Pancreas (tissue), 10 donors: Measurements from ENCODE around the gene FTCD. TPM values are rescaled to one million over a fixed set of nuclear protein-coding genes. Genes with fewer than 3 reads are reported as not detected.

Experiments used
- ATAC-seq, 4 donors: fragments of 200-7000 bp; cut with Tn5 transposase; one replicate each; pipeline versions ENCODE4 v1.8.0 to v1.9.1; 2020; ENCODE audit warnings: mild to moderate bottlenecking in 4 of 4, moderate library complexity in 4 of 4
- DNase-seq, 6 donors: peaks; one replicate each; pipeline ENCODE4 v3.0.0-alpha.2; 2020
- FAIRE-seq: peaks from 2 replicates; lab custom pipeline; 2012; peaks lifted over from hg19 to GRCh38; lab: Jason Lieb, UNC
- H3K27ac ChIP-seq, 4 donors: fragments of 200-600 bp; sonication (generic); 1 replicate in 3 of 4; 2 replicates in 1 of 4; pipeline versions ENCODE4 v1.5.0 to v1.8.0; 2020
- H3K27me3 ChIP-seq, 4 donors: fragments of 200-600 bp; one replicate each; pipeline ENCODE4 v1.8.0; 2021
- H3K36me3 ChIP-seq, 3 donors: fragments of 200-600 bp; sonication (generic) in 1 of 3; one replicate each; pipeline versions ENCODE4 v1.5.0 to v1.8.0; 2020 to 2021
- H3K4me1 ChIP-seq, 3 donors: fragments of 200-600 bp; one replicate each; pipeline ENCODE4 v1.8.0; 2021
- H3K4me3 ChIP-seq, 4 donors: fragments of 200-600 bp; sonication (generic) in 2 of 4; one replicate each; pipeline versions ENCODE4 v1.5.0 to v1.8.0; 2020 to 2021
- H3K9me3 ChIP-seq, 4 donors: fragments of 200-600 bp; one replicate each; pipeline ENCODE4 v1.8.0; 2021
- WGBS, 2 donors: extraction: QIAGEN DNeasy Blood & Tissue Kit; methylation state at CpG; one replicate each; pipeline ENCODE4 v1.1.7; 2013; 5-methylcytosine and 5-hydroxymethylcytosine counted together
- intact Hi-C, 3 donors: fragments of 100-400 bp; cut with DNase I; formaldehyde crosslinking; loops; one replicate each; pipeline versions ENCODE4 v1.11.1 to v1.14.2; 2022
- polyA plus RNA-seq, 2 donors: library from polyadenylated mRNA; stranded (reverse); fragments of 200-250 nt; gene quantifications; one replicate each; pipeline ENCODE4 v1.2.3, GENCODE V29; 2013
- total RNA-seq, 6 donors: library from RNA; stranded (reverse); fragmentation: NEBNext Ultra II Directional in 4 of 6; extraction: Animal tissue kit (Norgen Biotek cat#: 25700) in 4 of 6; gene quantifications; one replicate each; pipeline versions ENCODE4 v1.2.1 to v1.2.4, GENCODE V29; 2021 to 2023
- TF ChIP-seq, protein P1 (sequence below), 4 donors: fragments of 200-600 bp; sonication (generic) in 3 of 4; IDR thresholded peaks; one replicate each; pipeline versions ENCODE4 v1.5.0 to v1.8.0; 2021; ENCODE audit warnings: antibody characterized with exemption in 4 of 4
- donor health status: healthy with polysubstance abuse.
- donor health status: DM: no; HTN: no; CAD: no; lungs with moderate emphysema.
- donor health status: DM: no; HTN: no; CAD: no.
- donor health status: control.
- donor health status: control.
- donor health status: Bipolar disorder and iron deficiency.
- donor health status: DM: yes; HTN: yes; CAD: no.
- donor health status: DM: no; HTN: no; CAD: no.
- donor health status: DM: no; HTN: no; CAD: no.
- donor health status: DM: yes; HTN: yes; CAD: no.

Gene FTCD
- total and polyA plus RNA-seq, 8 donors = 0.31 to 14.0 (median 0.54) TPM

DNA sequence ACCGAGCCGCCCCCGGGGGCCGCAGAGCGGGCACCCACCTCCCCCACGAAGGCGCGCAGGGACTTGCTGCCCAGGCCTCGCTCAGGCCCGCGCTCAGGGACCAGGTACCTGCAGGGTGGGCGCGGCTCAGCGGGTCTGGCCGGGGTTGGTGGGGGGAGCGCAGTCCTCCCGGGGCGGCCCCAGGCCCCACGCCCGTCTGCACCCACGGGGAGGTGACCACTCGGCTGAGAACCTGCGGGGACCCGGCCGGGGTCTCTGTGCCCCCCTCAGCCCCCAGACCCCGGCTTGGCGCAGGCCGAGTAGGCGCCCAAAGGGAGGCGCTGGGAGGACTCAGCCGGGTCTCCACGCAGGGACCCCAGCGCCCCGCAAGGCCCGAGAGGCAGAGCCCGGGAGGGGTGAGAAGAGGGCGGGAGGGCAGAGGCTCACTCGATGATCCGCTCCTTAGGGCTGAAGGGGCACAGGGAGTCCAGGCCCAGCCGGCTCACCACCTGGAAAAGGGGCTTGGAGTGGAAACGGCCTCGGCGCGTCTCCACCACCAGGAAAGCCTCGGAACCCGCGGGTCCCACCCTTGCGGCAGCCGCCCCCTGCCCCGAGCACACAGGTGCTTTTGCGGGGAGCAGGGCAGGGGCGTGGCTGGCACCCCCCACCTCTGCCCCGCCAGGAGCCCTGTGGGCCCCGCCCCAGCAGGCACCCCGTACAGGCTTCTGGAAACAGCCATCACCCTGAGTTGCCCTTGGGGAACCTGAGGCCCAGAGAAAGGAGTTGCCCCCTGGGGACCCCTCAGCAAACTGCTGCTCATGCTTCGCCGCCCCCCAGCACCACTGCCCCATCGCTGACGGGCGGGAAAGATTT, 9.3 kb downstream of the FTCD start:
- ATAC-seq = no peak
- Histone ChIP-seq H3K4me3 (no peak overlapping the region), H3K9me3 (no peaks in the 10 kb centered on the region), H3K27ac (no peak overlapping the region), H3K36me3 (no peaks in the 10 kb centered on the region), H3K4me1 (no peaks in the 10 kb centered on the region), H3K27me3 (no peaks in the 10 kb centered on the region)
- FAIRE-seq = no peak
- TF ChIP-seq, protein P1, sequence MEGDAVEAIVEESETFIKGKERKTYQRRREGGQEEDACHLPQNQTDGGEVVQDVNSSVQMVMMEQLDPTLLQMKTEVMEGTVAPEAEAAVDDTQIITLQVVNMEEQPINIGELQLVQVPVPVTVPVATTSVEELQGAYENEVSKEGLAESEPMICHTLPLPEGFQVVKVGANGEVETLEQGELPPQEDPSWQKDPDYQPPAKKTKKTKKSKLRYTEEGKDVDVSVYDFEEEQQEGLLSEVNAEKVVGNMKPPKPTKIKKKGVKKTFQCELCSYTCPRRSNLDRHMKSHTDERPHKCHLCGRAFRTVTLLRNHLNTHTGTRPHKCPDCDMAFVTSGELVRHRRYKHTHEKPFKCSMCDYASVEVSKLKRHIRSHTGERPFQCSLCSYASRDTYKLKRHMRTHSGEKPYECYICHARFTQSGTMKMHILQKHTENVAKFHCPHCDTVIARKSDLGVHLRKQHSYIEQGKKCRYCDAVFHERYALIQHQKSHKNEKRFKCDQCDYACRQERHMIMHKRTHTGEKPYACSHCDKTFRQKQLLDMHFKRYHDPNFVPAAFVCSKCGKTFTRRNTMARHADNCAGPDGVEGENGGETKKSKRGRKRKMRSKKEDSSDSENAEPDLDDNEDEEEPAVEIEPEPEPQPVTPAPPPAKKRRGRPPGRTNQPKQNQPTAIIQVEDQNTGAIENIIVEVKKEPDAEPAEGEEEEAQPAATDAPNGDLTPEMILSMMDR (IDR thresholded peaks at IDR 0.05) = no peak
- intact Hi-C loops = no loop called here
- DNase-seq = peak in 3 of 6 donors; percentile 27 to 74 (median 55)
- 80 to 89% methylated on average over 50 to 60 of the region's 60 CpGs for WGBS, 2 donors

DNA sequence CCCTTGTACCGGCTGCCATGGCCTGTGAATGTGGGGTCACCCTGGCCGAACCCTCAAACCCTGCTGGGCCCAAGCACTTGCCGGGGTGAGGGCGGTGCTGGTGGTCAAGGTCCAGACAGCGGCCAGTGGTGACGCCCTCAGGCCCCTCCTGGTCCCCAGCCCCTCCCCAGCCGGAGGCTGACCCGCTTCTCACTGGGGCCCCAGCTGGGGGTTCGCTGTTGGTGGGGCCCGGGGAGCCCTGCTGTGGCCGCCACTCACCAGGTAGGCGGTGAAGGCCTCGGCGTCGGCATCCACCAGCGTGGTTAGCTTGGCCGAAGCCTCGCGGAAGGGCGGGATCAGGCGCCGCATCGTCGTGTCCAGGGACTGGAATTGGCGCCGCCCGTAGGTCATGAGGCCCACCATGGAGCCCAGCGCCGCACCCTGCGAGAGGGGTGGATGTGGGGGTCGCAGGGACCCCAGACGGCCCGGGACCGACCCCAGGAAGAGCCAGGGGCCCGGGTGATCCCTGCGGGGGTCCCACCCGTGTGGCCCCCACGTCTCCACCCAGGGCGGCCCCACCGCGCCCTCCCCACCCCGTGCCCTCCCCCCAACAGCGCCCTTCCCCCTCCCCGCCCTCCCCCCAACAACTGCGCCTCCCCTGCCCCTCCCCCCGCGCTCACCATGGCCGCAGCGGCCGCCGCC, 10.1 kb downstream of the FTCD start:
- DNase-seq (peak in 3 of 6 donors; percentile 43 to 77 (median 58)), FAIRE-seq (no peak)

DNA sequence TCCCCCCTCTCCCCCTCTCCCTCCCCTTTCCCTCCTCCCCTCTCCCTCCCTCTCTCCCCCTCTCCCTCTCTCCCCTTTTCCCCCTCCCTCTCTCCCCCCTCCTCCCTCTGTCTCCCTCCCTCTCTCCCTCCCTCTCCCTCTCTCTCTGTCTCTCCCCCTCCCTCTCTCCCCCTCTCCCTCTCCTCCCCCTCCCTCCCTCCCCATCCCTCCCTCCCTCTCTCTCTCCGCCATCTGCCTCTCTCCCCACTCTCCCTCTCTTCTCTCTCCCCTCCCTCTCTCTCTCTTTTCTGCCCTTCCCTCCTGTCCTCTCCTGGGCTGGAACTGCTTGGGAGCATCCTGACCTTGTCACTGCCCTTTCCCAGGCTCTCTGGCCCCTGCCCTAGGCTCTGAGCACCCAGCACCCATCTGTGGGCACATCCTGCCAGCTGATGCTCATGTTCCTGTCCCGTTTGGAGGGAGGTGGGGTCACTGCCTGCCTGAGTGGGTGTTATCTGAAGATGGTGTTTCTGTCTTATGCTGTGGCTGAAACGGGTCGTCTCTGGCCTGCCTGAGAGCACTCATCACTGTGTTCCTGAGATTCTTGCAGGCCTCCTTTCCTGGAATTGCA, 10.8 kb downstream of the FTCD start:
- Histone ChIP-seq H3K4me1 (no peaks in the 10 kb centered on the region), H3K9me3 (no peaks in the 10 kb centered on the region), H3K27me3 (no peaks in the 10 kb centered on the region), H3K27ac (no peak overlapping the region), H3K4me3 (no peak overlapping the region), H3K36me3 (no peaks in the 10 kb centered on the region)
- DNase-seq (peak in 3 of 6 donors; percentile 11 to 38 (median 37)), ATAC-seq (no peak), FAIRE-seq (no peak)
- intact Hi-C loops = no loop called here
- TF ChIP-seq, protein P1 (IDR thresholded peaks at IDR 0.05) = no peak
- WGBS, 2 donors = 45 to 66% methylated on average over 4 of the region's 4 CpGs

More for the DNA sequence above, 10.1 kb downstream of the FTCD start:
- WGBS, 2 donors = 81 to 92% methylated on average over 29 to 50 of the region's 51 CpGs
- Histone ChIP-seq H3K4me1 (no peaks in the 10 kb centered on the region), H3K27me3 (no peaks in the 10 kb centered on the region), H3K36me3 (no peaks in the 10 kb centered on the region), H3K9me3 (no peaks in the 10 kb centered on the region), H3K27ac (no peak overlapping the region), H3K4me3 (no peak overlapping the region)
- no peak for ATAC-seq
- TF ChIP-seq, protein P1 (IDR thresholded peaks at IDR 0.05) = no peak
- intact Hi-C loops = no loop called here

DNA sequence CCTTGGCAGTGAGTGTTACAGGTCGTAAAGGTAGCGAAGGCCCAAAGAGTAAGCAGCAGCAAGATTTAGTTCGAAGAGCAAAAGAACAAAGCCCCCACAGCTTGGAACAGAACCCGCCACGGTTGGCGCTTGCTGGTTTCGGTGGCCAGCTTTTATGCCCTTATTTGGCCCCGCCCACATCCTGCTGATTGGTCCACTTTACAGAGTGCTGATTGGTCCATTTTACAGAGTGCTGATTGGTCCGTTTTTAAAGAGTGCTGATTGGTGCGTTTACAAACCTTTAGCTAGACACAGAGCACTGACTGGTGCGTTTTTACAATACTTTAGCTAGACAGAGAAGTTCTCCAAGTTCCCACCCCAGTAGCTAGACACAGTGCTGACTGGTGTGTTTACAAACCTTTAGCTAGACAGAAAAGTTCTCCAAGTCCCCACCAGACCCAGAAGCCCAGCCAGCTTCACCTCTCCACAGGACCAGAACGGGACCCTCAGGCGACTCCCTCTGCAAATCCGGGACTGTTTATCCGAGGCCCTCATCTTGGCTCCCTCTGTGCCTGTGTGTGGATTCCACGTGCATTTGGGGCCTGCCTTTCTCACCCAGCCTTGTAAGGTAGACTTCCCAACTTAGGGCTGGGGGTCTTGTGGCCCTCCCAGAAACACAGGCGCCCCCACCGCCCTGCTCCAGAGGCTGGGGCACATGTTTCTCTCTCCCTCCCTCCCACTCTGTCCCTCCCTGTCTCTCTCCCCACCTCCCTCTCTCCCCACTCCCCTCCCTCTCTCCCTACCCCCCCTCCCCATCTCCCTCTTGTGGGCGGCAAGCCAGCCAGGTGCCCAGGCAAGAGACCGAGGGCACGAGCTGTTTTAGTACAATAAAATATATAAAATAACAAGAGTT, 12.6 kb downstream of the FTCD start:
- intact Hi-C loops = no loop called here
- WGBS, 2 donors = 66 to 74% methylated on average over 21 of the region's 21 CpGs
- H3K27me3 ChIP-seq = no peaks in the 10 kb centered on the region
- no peak overlapping the region for H3K27ac ChIP-seq
- TF ChIP-seq, protein P1 (IDR thresholded peaks at IDR 0.05) = no peak
- no peak overlapping the region for H3K4me3 ChIP-seq
- no peak for ATAC-seq
- no peak for FAIRE-seq
- no peaks in the 10 kb centered on the region for H3K36me3 ChIP-seq
- peak in 3 of 6 donors; percentile 24 to 38 (median 37) for DNase-seq
- no peaks in the 10 kb centered on the region for H3K4me1 ChIP-seq
- no peaks in the 10 kb centered on the region for H3K9me3 ChIP-seq
